ENCODE results near the gene ASPM. TPM values are rescaled to one million over a fixed set of nuclear protein-coding genes. Genes with fewer than 3 reads are reported as not detected.

ASPM gene, protein sequence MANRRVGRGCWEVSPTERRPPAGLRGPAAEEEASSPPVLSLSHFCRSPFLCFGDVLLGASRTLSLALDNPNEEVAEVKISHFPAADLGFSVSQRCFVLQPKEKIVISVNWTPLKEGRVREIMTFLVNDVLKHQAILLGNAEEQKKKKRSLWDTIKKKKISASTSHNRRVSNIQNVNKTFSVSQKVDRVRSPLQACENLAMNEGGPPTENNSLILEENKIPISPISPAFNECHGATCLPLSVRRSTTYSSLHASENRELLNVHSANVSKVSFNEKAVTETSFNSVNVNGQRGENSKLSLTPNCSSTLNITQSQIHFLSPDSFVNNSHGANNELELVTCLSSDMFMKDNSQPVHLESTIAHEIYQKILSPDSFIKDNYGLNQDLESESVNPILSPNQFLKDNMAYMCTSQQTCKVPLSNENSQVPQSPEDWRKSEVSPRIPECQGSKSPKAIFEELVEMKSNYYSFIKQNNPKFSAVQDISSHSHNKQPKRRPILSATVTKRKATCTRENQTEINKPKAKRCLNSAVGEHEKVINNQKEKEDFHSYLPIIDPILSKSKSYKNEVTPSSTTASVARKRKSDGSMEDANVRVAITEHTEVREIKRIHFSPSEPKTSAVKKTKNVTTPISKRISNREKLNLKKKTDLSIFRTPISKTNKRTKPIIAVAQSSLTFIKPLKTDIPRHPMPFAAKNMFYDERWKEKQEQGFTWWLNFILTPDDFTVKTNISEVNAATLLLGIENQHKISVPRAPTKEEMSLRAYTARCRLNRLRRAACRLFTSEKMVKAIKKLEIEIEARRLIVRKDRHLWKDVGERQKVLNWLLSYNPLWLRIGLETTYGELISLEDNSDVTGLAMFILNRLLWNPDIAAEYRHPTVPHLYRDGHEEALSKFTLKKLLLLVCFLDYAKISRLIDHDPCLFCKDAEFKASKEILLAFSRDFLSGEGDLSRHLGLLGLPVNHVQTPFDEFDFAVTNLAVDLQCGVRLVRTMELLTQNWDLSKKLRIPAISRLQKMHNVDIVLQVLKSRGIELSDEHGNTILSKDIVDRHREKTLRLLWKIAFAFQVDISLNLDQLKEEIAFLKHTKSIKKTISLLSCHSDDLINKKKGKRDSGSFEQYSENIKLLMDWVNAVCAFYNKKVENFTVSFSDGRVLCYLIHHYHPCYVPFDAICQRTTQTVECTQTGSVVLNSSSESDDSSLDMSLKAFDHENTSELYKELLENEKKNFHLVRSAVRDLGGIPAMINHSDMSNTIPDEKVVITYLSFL (N-terminal part only)
- 10 to 100 TPM in 1 of 4 donors, under 1 TPM in 2, not detected in 1; under 0.01 to 38.0 (median 0.12) TPM for total RNA-seq

- Histone ChIP-seq H3K4me1 (peaks cover 0 to 7% of the 10 kb centered on the region in 2 donors), H3K9me3 (no peaks in the 10 kb centered on the region), H3K36me3 (no peaks in the 10 kb centered on the region), H3K27me3 (peaks cover 0 to 9% of the 10 kb centered on the region in 2 donors), H3K27ac (no peak within 1 kb of the TSS), H3K4me3 (peak within 1 kb of the TSS; percentile 45 to 51)
- DNase-seq = peak; percentile 90 to 92
- TF ChIP-seq POLR2A (IDR thresholded peaks at IDR 0.05) = no peak
- TF ChIP-seq, protein P1, sequence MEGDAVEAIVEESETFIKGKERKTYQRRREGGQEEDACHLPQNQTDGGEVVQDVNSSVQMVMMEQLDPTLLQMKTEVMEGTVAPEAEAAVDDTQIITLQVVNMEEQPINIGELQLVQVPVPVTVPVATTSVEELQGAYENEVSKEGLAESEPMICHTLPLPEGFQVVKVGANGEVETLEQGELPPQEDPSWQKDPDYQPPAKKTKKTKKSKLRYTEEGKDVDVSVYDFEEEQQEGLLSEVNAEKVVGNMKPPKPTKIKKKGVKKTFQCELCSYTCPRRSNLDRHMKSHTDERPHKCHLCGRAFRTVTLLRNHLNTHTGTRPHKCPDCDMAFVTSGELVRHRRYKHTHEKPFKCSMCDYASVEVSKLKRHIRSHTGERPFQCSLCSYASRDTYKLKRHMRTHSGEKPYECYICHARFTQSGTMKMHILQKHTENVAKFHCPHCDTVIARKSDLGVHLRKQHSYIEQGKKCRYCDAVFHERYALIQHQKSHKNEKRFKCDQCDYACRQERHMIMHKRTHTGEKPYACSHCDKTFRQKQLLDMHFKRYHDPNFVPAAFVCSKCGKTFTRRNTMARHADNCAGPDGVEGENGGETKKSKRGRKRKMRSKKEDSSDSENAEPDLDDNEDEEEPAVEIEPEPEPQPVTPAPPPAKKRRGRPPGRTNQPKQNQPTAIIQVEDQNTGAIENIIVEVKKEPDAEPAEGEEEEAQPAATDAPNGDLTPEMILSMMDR (IDR thresholded peaks at IDR 0.05) = no peak
- intact Hi-C loops (cut with DNase I; ENCODE audit: low total_unique reads) = no loop called here
Observed at GRCh38 chr1:197146101-197147095, at the start of gene ASPM. Gene ASPM, minus strand, starts transcription at chr1:197146669. Its CDS starts 232 bp downstream, at chr1:197146437.

DNA sequence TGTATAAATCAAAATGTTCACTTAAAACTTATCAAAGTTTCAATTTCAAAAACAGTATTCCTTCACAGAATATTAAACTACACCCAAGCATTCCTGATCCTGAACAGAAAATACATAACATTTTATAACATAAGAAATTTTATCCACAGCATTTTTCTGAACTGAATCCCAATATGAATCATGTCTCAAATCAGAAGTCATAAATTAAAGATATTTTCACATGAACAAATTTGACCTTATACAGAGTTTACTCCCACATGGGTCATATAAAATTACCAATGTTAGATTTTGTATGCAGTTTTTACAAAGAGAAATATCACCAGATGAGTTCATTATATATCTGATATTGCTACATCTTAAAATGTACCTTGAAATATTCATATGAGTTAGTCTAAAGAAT lies 48.6 kb upstream of the ASPM start:
- intact Hi-C loops (cut with DNase I; ENCODE audit: low total_unique reads) = no loop called here
- no peaks in the 10 kb centered on the region for H3K27me3 ChIP-seq
- no peak overlapping the region for H3K4me3 ChIP-seq
- H3K36me3 ChIP-seq = no peaks in the 10 kb centered on the region
- H3K4me1 ChIP-seq = peaks cover 0 to 8% of the 10 kb centered on the region in 2 donors
- H3K27ac ChIP-seq = no peak overlapping the region
- no peaks in the 10 kb centered on the region for H3K9me3 ChIP-seq
- DNase-seq = no peak
- TF ChIP-seq POLR2A (IDR thresholded peaks at IDR 0.05) = no peak
- TF ChIP-seq, protein P1 (IDR thresholded peaks at IDR 0.05) = no peak

- no peaks in the 10 kb centered on the region for H3K36me3 ChIP-seq
- no peaks in the 10 kb centered on the region for H3K27me3 ChIP-seq
- no peaks in the 10 kb centered on the region for H3K4me1 ChIP-seq
- no peaks in the 10 kb centered on the region for H3K9me3 ChIP-seq
- TF ChIP-seq, protein P1 (IDR thresholded peaks at IDR 0.05) = no peak
- TF ChIP-seq POLR2A (IDR thresholded peaks at IDR 0.05) = no peak
- no peak overlapping the region for H3K4me3 ChIP-seq
- no peak overlapping the region for H3K27ac ChIP-seq
- intact Hi-C loops (cut with DNase I; ENCODE audit: low total_unique reads) = no loop called here
- DNase-seq = no peak
Observed at GRCh38 chr1:197184190-197184589, 37.7 kb upstream of the ASPM start.

GRCh38 chr1:197183195-197183748 lies 36.8 kb upstream of the ASPM start:
- Histone ChIP-seq H3K27ac (no peak overlapping the region), H3K9me3 (no peaks in the 10 kb centered on the region), H3K4me1 (no peaks in the 10 kb centered on the region), H3K4me3 (no peak overlapping the region), H3K36me3 (no peaks in the 10 kb centered on the region), H3K27me3 (no peaks in the 10 kb centered on the region)
- TF ChIP-seq, protein P1 (IDR thresholded peaks at IDR 0.05) = no peak
- no peak for TF ChIP-seq POLR2A (IDR thresholded peaks at IDR 0.05)
- intact Hi-C loops (cut with DNase I; ENCODE audit: low total_unique reads) = no loop called here
- DNase-seq = no peak
